Mucosa of stomach (tissue), 1 donor: Measurements from ENCODE around the gene CAPN3.

Experiments
- H3K27me3 ChIP-seq: one replicate; pipeline ENCODE4 v1.7.0; 2013; ENCODE audit warnings: mild to moderate bottlenecking, low read length; ENCODE audit not compliant: control insufficient read depth, insufficient read depth
- H3K36me3 ChIP-seq: one replicate; pipeline ENCODE4 v1.7.0; 2013; ENCODE audit warnings: low read length; ENCODE audit not compliant: control insufficient read depth, insufficient read depth
- H3K4me1 ChIP-seq: one replicate; pipeline ENCODE4 v1.7.0; 2013; ENCODE audit warnings: mild to moderate bottlenecking, low read length; ENCODE audit not compliant: control insufficient read depth, insufficient read depth
- H3K4me3 ChIP-seq: one replicate; pipeline ENCODE4 v1.7.0; 2013; ENCODE audit warnings: low read length
- H3K9ac ChIP-seq: one replicate; pipeline ENCODE4 v1.7.0; 2013; ENCODE audit warnings: mild to moderate bottlenecking, low read length, moderate library complexity
- H3K9me3 ChIP-seq: one replicate; pipeline ENCODE4 v1.7.0; 2013; ENCODE audit warnings: mild to moderate bottlenecking, low read length, moderate library complexity; ENCODE audit not compliant: control insufficient read depth
- donor health status: Pancreatic carcinoma.

Gene CAPN3

GRCh38 chr15:42375941-42376340 is 16.6 kb downstream of the CAPN3 start:
- Histone ChIP-seq H3K4me3 (no peak overlapping the region), H3K27me3 (no peaks in the 10 kb centered on the region), H3K9me3 (no peaks in the 10 kb centered on the region), H3K9ac (no peak overlapping the region), H3K4me1 (no peaks in the 10 kb centered on the region), H3K36me3 (no peaks in the 10 kb centered on the region)

DNA sequence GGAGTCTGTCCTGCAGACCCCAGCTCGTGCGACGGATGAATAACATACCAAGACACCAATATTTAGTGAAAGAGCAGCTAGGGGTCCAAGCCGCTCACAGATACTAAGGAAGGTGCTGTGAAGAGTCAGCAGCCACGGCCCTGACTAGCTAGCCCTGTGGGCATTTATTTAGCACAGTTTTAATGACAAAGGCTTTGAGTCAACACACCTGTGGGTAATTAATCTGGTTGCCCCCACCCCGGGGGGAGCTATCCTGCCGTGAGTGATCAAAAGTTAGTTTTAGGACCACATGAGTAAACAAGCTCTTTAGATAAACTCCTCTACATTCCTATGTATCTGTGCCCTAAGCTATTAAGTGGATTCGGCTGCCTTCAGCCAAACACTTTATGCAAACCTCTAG is 18.7 kb downstream of the CAPN3 start:
- no peak overlapping the region for H3K4me3 ChIP-seq
- H3K9me3 ChIP-seq: no peaks in the 10 kb centered on the region
- no peaks in the 10 kb centered on the region for H3K36me3 ChIP-seq
- H3K4me1 ChIP-seq: no peaks in the 10 kb centered on the region
- H3K27me3 ChIP-seq: no peaks in the 10 kb centered on the region
- no peak overlapping the region for H3K9ac ChIP-seq

DNA sequence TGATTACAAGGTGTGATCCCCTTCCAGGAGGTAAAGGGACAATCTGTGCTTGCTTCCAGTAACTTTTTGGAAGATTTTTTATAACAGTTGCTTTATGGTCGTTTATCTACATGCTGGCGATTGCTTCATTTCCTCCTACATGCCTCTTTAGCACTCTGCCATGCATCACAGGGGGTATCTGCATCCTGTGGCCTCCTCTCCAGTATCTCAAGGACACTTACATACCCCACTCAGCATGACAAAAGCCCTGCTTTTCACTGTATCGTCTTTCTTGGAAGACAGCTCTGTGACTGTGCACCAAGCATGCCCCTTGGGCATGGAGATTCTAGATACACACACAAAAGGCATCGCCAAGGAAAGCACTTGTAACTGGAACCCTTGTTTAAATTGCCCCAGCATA is 25.3 kb downstream of the CAPN3 start:
- Histone ChIP-seq H3K4me1 (no peaks in the 10 kb centered on the region), H3K36me3 (no peaks in the 10 kb centered on the region), H3K27me3 (no peaks in the 10 kb centered on the region), H3K4me3 (no peak overlapping the region), H3K9ac (no peak overlapping the region), H3K9me3 (no peaks in the 10 kb centered on the region)

GRCh38 chr15:42385206-42385979 is 26.1 kb downstream of the CAPN3 start:
- Histone ChIP-seq H3K9me3 (no peaks in the 10 kb centered on the region), H3K27me3 (no peaks in the 10 kb centered on the region), H3K4me1 (no peaks in the 10 kb centered on the region), H3K36me3 (no peaks in the 10 kb centered on the region), H3K9ac (no peak overlapping the region), H3K4me3 (no peak overlapping the region)

DNA sequence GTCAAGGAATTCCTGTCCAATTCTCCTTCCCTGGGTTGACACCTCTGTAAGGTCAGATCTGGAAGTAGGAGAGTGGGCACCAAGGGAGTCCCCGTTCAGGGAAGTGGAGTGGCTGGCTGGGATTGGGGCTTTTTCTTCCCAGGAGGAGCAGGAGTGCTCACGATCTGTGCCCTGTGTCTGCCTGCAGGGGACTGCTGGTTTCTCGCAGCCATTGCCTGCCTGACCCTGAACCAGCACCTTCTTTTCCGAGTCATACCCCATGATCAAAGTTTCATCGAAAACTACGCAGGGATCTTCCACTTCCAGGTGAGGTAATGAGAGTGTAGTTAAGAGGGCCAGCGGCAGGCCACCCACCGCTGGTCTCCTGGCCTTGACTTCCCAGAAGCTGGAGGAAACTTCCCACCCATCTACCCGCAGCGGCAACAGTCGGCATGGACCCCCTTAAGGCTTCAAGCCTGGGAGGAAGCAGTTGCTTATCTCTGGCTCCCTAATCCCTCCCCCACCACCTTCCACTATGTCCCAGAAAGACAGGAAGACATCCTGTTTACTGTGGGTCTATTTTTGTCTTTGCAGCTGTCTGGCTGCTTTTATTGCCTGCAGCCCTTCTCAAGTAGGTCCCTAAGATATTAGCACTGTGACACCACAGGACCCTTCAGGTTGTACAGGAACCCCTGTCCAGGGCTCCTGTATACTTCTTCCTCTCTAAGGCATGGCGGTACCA is 26.8 kb downstream of the CAPN3 start:
- H3K4me1 ChIP-seq: no peaks in the 10 kb centered on the region
- no peaks in the 10 kb centered on the region for H3K27me3 ChIP-seq
- no peak overlapping the region for H3K9ac ChIP-seq

DNA sequence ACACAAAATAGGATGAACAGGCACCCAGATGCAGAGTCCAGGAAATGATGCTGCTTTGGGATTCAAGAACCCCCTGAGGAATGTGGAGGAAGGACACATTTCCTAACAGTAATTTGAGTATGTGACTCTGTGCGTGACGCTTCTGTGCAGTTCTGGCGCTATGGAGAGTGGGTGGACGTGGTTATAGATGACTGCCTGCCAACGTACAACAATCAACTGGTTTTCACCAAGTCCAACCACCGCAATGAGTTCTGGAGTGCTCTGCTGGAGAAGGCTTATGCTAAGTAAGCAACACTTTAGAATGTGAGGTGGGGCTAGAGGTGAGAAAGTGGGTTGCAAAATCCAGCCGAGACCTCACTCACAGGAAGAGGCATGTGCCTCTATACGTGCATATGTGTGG is 28.3 kb downstream of the CAPN3 start:
- Histone ChIP-seq H3K36me3 (no peaks in the 10 kb centered on the region), H3K4me3 (no peak overlapping the region), H3K9ac (no peak overlapping the region), H3K9me3 (no peaks in the 10 kb centered on the region), H3K4me1 (peaks cover 6% of the 10 kb centered on the region), H3K27me3 (no peaks in the 10 kb centered on the region)

More for the DNA sequence above, 26.8 kb downstream of the CAPN3 start:
- H3K9me3 ChIP-seq: no peaks in the 10 kb centered on the region
- no peaks in the 10 kb centered on the region for H3K36me3 ChIP-seq
- H3K4me3 ChIP-seq: no peak overlapping the region

- Histone ChIP-seq H3K4me1 (peaks cover 10% of the 10 kb centered on the region), H3K27me3 (no peaks in the 10 kb centered on the region), H3K36me3 (no peaks in the 10 kb centered on the region), H3K9ac (no peak overlapping the region), H3K9me3 (no peaks in the 10 kb centered on the region), H3K4me3 (no peak overlapping the region)
These were observed 33.2 kb downstream of the CAPN3 start for GRCh38 chr15:42392309-42393024.

DNA sequence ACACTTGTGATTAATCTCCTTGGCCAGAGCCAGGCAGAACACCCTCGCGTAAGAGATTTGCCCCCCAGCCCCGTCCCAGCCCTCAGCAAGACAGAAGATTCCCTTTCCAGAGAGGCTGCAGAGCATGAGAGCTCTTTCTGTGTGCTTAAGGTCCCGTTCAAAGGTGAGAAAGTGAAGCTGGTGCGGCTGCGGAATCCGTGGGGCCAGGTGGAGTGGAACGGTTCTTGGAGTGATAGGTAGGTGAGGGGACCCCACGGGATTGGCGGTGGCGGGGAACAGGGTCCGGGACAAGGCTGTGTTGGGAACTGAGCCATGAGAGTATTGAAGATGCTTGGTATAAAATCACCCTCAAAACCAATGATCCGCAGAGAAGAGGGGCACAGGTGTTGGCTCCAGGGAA is 34.8 kb downstream of the CAPN3 start:
- Histone ChIP-seq H3K36me3 (no peaks in the 10 kb centered on the region), H3K9me3 (no peaks in the 10 kb centered on the region), H3K4me3 (no peak overlapping the region), H3K9ac (no peak overlapping the region), H3K27me3 (no peaks in the 10 kb centered on the region), H3K4me1 (peaks cover 10% of the 10 kb centered on the region)

GRCh38 chr15:42395838-42396237 is 36.5 kb downstream of the CAPN3 start:
- no peak overlapping the region for H3K9ac ChIP-seq

GRCh38 chr15:42401544-42402454 is 42.5 kb downstream of the CAPN3 start:
- H3K36me3 ChIP-seq: no peaks in the 10 kb centered on the region
- H3K9me3 ChIP-seq: no peaks in the 10 kb centered on the region
- H3K9ac ChIP-seq: no peak overlapping the region
- H3K27me3 ChIP-seq: no peaks in the 10 kb centered on the region
- H3K4me1 ChIP-seq: no peaks in the 10 kb centered on the region
- H3K4me3 ChIP-seq: no peak overlapping the region

More at GRCh38 chr15:42395838-42396237, 36.5 kb downstream of the CAPN3 start:
- Histone ChIP-seq H3K27me3 (no peaks in the 10 kb centered on the region), H3K36me3 (no peaks in the 10 kb centered on the region), H3K4me1 (peaks cover 10% of the 10 kb centered on the region), H3K4me3 (no peak overlapping the region), H3K9me3 (no peaks in the 10 kb centered on the region)

GRCh38 chr15:42402455-42403205 is 43.3 kb downstream of the CAPN3 start:
- Histone ChIP-seq H3K4me1 (peaks cover under 1% of the 10 kb centered on the region), H3K27me3 (no peaks in the 10 kb centered on the region), H3K9me3 (no peaks in the 10 kb centered on the region), H3K36me3 (no peaks in the 10 kb centered on the region), H3K9ac (no peak overlapping the region), H3K4me3 (no peak overlapping the region)
